Amygdala (tissue), 56 donors: ENCODE results near the gene USH2A.

Experiments
- DNase-seq, 56 donors: peaks; one replicate each; lab custom pipeline; 2025; lab: John Stamatoyannopoulos, UW

The USH2A gene

GRCh38 chr1:215667761-215668160 is 755.5 kb downstream of the USH2A start:
- peak in 8 of 56 donors; percentile 0 to 34 (median 3) for DNase-seq

- peak in 2 of 56 donors; percentile 2 for DNase-seq
Measured at GRCh38 chr1:215665215-215665614, 758.0 kb downstream of the USH2A start.

DNA sequence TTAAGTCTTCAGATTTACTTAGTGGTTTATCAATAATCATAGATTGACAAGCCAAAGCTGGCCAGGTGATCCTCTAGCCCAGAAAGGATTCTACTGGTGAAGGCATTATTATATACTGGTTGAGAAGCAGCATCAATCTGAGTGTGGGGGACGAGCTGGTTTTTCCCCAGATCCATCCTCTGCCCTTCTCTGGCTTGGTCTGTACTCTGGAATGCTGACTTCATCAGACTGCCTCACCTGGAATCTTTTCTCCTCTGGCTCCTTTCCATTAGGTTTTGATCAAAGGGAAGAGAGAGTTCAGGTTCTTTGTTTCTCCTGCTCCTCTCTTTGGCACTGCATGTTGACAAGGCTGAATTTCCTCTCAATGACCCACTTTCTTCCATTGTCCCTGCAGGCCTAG is 762.2 kb downstream of the USH2A start:
- DNase-seq: no peak

GRCh38 chr1:215660259-215660658 is 763.0 kb downstream of the USH2A start:
- no peak for DNase-seq

DNA sequence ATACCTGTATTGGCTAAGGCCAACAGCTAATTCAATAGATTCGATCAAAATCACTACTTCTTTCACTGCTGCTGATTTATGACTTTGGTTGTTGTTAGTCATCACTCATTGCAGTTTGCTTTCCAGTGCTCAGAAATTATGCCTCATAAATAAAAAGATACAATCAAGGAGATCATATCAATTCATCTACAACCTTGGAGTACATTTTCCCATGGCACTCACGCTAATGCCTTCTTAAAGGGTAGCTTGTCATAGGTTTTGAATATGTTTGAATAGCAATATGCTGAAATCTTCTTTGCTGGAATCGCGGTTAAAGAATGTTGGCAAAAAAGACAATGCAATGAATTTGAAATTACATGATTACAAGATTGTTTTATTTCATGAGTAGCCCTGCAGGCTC is 766.2 kb downstream of the USH2A start:
- no peak for DNase-seq

DNA sequence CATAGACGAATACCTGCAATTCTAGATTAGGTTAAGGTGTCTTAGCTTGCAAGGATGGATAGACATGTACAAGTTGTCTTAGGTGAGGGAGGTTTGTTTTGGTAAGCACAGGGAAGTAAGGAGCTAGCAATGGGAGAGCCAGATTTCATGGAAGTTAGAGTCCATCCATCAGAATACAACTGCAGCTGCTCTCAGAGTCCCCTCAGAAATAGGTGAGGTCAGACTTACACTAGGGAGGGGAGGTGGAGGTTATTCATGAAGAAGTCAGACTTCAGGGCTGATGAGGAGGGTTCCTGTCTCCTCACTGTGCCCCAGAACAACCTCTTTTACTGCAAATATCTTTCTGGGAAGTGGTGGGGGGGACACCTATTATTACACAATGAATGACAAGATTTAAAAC is 770.9 kb downstream of the USH2A start:
- DNase-seq: no peak

DNA sequence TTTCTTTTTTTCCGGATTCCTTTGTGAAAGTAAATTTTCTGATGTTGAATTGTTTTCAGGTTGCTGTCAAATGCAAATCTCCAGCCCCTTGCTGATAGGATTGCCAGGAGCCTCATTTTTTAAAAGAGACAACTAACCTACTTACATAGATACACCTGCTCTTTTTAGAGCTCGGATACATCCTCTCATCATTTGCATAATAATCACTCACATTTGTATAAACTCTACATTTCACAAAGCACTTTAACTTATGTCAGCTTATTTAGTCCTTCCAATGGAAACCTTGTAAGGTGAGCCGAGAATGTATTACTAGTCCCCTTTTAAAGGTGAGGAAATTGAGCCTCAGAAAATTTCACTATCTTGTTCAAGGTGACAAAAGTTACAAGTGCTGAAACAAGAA is 771.4 kb downstream of the USH2A start:
- no peak for DNase-seq

GRCh38 chr1:215650446-215651149 is 772.6 kb downstream of the USH2A start:
- no peak for DNase-seq

- no peak for DNase-seq
Measured at GRCh38 chr1:215648957-215649356, 774.3 kb downstream of the USH2A start.

DNA sequence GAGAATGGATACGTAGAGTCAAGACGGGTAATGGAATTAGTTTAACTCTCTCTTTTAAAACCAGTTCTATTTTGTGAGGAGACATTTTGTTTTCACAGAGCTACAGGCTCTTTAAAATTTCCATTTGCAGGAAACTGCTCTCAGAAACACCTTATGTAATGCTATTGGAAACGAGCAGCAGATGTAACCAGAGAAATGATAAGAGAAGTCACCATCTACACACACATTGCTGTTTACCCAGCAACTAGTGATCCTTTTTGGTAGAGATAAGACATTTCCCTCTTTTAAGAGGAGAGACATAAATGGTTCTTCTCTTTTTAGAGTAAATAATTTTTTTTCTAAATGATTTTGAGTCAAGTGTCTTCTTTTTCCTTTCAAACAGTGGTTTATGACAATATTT is 775.5 kb downstream of the USH2A start:
- DNase-seq: no peak

GRCh38 chr1:215645861-215646260 is 777.4 kb downstream of the USH2A start:
- no peak for DNase-seq

GRCh38 chr1:215645182-215645581 is 778.1 kb downstream of the USH2A start:
- DNase-seq: no peak

DNA sequence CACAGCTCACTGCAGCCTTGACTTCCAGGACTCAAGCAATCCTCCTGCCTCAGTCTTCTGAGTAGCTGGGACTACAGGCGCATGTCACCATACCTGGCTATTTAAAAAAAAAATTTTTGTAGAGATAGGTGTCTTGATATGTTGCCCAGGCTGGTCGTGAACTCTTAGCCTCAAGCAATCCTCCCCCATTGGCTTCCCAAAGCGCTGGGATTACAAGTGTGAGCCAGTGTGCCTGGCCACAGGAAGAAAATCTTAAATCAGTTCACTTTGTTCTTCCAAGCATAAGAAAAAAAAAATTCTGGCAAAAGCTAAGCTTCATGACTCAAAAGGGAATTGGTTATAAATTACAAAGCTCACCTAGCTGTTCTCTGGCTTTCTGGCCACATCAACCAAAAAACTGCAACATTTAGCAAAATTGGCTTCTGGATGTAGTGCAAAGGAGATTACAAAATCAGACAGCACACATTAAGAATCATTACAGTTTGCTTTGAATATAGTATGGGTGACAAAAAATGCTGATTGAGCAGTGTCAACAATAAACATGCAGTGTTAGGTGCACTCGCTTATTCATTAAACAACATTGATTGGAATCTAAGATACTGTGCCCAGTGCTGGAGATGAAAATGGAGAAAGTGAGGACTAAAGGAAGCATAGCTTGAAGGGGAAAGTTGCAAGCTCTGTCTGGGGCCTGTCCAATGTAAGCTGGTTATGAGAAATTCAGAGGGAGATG is 779.5 kb downstream of the USH2A start:
- no peak for DNase-seq

DNA sequence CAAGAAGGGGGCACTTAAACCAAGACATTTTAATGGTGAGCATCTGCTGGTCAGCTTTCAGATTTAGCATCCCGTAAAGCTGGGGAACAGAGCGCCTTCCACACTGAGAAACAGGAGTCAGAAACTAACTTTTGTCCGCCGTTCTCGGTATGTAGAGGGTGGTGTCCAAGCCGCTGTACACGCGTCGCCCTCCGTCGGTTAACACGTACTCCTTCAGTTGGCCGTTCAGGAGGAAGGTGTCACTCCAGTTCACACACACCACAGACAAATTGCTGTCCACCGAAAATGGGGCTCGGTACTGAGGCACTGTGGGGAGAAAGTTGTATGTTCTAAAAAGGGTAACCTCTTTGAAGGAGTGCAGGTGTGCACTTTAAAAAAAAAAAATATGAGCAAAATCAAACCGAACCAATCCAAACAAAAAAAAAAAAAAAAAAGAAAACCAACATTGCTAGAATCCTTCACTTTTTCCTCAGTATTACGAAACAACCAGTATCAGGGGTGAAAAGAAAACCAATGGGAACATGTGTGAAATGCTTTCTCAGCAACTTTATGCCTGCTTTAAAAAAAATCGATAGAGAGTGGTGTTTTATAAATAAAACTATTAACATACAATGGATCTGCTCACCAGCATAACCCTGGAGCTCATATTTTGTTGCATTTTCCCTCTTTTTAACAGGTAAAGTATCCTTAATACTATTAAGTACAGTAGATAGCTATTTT is 782.7 kb downstream of the USH2A start:
- DNase-seq: no peak

DNA sequence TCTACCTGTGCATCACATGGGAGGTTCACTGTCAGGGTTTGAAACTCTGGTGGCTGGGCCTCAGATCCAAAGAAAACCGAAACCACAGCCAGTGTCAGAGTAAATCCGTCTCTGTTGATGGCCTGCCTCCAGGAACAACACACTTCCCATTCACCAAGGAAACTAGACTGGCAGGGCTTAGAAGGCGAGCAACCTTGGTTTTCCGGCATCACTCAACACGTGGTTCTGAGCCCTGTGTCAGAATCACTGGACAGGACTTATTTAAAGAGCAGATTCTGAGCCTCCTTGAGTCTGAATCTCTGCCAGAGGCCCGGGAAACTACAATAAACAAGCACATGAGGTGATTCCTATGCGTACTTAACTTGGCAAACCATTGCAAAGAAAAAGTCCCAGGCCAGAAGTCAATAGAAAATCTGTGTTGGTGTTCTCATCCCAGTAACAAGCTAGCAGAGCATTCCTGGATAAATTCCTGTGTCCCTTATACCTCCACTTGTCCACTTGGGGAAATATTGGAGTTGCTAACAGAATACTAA is 786.1 kb downstream of the USH2A start:
- peak in 16 of 56 donors; percentile 3 to 33 (median 16) for DNase-seq

DNA sequence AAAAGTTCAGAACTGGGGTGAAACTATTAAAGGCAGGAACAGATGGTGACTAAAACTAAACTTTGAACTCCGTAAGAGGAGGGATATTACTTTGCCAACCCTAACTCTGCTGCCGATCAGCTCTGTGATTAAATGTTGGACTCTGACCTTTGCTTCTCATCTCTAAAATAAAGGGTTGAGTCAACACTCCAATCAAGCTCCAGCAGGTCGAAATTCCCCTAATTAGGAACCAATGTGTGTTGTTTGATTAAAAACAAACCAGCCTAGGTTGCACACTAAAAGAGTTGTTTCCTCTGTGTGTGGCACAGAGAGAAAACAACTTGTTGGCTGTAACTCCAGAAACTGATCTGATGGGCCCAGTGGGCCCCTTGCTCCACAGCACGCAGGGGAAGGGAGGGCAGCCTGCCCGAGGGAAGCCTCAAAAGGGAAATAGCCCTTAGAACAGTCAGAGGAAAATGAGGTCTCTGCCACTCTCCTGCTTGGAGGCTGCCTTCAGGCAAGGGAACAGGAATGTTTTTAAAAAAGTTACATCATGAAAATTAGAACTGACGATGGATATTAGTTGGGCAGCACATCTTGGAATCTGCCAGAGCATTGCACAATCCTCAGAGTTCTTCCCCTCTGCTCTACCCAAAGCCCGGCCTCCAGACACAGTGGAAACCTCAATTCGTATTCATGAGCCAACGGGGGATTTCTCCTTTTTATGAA is 786.8 kb downstream of the USH2A start:
- DNase-seq: no peak

GRCh38 chr1:215635827-215636226 is 787.4 kb downstream of the USH2A start:
- DNase-seq: no peak

GRCh38 chr1:215631489-215631888 is 791.8 kb downstream of the USH2A start:
- DNase-seq: no peak

GRCh38 chr1:215631040-215631439 is 792.2 kb downstream of the USH2A start:
- no peak for DNase-seq

- DNase-seq: no peak
Measured at GRCh38 chr1:215625949-215626348, 797.3 kb downstream of the USH2A start.

DNA sequence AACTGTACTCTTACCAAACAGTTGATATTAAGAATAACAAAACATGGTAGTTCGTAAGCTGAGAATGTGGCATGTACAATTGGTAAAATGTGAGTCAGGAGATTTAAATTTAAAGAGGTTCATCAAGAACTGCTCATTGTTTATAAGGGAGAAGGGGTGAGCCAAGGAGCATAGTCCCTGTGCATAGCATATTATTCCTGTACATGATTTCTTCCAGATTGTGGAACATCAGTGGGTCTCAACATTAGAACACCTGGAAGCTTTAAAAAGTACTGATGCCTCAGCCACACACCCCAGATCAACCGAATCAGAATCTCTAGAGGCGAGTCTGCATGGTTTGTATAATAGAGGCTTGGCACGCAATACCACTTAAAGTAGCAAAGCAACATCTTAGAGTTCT is 800.1 kb downstream of the USH2A start:
- no peak for DNase-seq
